Testis (tissue), 3 donors: ENCODE results near the gene AP1M1. TPM values are rescaled to one million over a fixed set of nuclear protein-coding genes. Genes with fewer than 3 reads are reported as not detected.
"Not testable (repeated sequence)": the region's sequence is repeated elsewhere in the genome, so short reads cannot be mapped to it uniquely, and the experiment has no call there.

ENCODE experiments used
- DNase-seq: peaks from one replicate; pipeline ENCODE4 v3.0.0-alpha.2; 2019
- H3K27ac ChIP-seq, 2 donors: fragments of 200-600 bp; sonication (generic); one replicate each; pipeline ENCODE4 v1.5.1; 2019
- H3K27me3 ChIP-seq: fragments of 200-600 bp; sonication (generic); one replicate; pipeline ENCODE4 v1.5.1; 2019
- H3K36me3 ChIP-seq: fragments of 200-600 bp; sonication (generic); one replicate; pipeline ENCODE4 v1.5.1; 2017; ENCODE audit warnings: low read depth; ENCODE audit errors: missing control alignments
- H3K4me1 ChIP-seq: fragments of 200-600 bp; sonication (generic); one replicate; pipeline ENCODE4 v1.5.1; 2019
- H3K4me3 ChIP-seq, 2 donors: fragments of 200-600 bp; sonication (generic); one replicate each; pipeline ENCODE4 v1.5.1; 2017 to 2019
- H3K9me3 ChIP-seq: fragments of 200-600 bp; sonication (generic); one replicate; pipeline ENCODE4 v1.5.1; 2017
- POLR2A ChIP-seq: fragments of 450-650 bp; IDR thresholded peaks from one replicate; pipeline ENCODE4 v1.6.1; 2017; ENCODE audit warnings: antibody characterized with exemption, mild to moderate bottlenecking, moderate library complexity
- WGBS, 2 donors: methylation state at CpG; one replicate each; pipeline ENCODE4 v1.1.5; 2018; 5-methylcytosine and 5-hydroxymethylcytosine counted together
- intact Hi-C: fragments of 100-400 bp; cut with DNase I; formaldehyde crosslinking; loops from one replicate; pipeline ENCODE4 v1.15.1; 2023; ENCODE audit warnings: low total_unique reads
- polyA plus RNA-seq: library from polyadenylated mRNA; stranded (reverse); fragments of 350-450 nt; fragmentation: Illumina TruSeq; extraction: RNeasy Lipid Tissue Mini Kit (QIAGEN cat#74804); gene quantifications from one replicate; pipeline ENCODE4 v1.2.3, GENCODE V29; 2014; ENCODE audit warnings: low read depth, low replicate concordance; ENCODE audit not compliant: insufficient read depth
- total RNA-seq, 2 donors: library from RNA; depleted of rRNA; stranded (reverse); fragments of >200 nt; gene quantifications; one replicate each; pipeline ENCODE4 v1.2.3, GENCODE V29; 2016
- TF ChIP-seq, protein P1 (sequence below), 3 experiments: fragments of 450-650 bp in 2 of 3; fragments of 200-600 bp in 1 of 3; sonication (generic) in 1 of 3; IDR thresholded peaks; one replicate each; pipeline ENCODE4 v1.5.1; 2016 to 2019; ENCODE audit warnings: antibody characterized with exemption in 3 of 3, mild to moderate bottlenecking in 2 of 3, moderate library complexity in 1 of 3

Gene AP1M1
- total and polyA plus RNA-seq, 3 donors from 2014 or later: 134 to 172 (median 145) TPM

DNA sequence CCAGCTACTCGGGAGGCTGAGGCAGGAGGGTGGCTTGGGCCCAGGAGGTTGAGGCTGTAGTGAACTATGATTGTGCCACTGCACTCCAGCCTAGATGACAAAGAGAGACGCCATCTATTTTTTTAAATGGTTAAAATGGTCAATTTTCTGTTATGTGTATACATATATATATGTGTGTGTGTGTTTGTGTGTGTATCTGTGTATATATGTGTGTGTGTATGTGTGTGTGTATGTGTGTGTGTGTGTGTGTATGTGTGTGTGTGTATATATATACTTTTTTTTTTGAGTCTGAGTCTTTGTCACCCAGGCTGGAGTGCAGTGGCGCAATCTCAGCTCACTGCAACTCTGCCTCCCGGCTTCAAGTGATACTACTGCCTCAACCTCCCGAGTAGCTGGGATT, 84.0 kb downstream of the AP1M1 start:
- WGBS, 2 donors: 92 to 93% methylated on average over 3 to 5 of the region's 5 CpGs
- H3K4me1 ChIP-seq: peaks cover 42% of the 10 kb centered on the region
- intact Hi-C loops: no loop called here

DNA sequence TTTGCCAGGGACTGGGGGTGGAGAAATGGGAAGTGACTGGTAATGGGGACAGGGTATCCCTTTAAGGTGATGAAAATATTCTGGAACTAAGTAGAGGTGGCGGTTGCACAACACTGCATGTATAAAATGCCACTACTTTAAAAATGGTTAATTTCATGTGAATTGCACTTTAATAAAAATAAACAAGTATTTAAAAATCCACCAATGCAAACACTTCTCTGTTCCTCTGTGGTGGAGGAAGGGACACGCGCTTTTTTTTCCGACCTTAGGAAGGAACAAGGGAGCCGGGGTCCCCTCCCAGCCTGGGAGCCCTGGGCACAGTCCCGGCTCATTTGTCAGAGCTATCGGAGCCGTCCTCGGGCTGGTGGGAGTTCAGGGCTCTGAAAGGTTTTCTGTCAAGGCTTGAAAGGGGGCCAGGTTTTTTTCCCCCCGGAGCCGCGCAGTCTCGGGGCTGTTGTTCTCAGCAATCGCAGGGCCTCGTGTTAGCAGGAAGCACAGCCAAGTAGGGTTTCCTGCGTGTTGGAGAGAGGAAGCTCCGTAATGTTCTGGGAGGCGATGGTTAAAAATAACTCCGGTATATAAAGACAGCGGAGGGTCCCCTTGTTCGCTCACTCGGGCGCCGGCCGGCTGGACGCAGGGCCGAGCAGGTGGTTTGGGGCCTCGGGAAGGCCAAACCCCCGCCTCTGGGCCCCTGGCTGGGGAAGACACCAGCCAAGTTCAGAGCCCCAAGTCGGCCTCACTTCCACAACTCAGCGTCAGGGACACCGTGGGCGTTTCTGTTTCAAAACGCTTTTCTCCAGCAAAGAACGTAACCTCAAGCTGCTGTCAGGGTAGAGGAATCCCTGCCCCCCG, 85.7 kb downstream of the AP1M1 start:
- Histone ChIP-seq H3K4me1 (peaks cover 53% of the 10 kb centered on the region), H3K9me3 (no peaks in the 10 kb centered on the region), H3K27me3 (no peaks in the 10 kb centered on the region), H3K4me3 (peak overlapping the region in 1 of 2 donors; percentile 35), H3K36me3 (no peaks in the 10 kb centered on the region), H3K27ac (peak overlapping the region; percentile 84 to 94)
- no peak for TF ChIP-seq POLR2A
- TF ChIP-seq, protein P1, sequence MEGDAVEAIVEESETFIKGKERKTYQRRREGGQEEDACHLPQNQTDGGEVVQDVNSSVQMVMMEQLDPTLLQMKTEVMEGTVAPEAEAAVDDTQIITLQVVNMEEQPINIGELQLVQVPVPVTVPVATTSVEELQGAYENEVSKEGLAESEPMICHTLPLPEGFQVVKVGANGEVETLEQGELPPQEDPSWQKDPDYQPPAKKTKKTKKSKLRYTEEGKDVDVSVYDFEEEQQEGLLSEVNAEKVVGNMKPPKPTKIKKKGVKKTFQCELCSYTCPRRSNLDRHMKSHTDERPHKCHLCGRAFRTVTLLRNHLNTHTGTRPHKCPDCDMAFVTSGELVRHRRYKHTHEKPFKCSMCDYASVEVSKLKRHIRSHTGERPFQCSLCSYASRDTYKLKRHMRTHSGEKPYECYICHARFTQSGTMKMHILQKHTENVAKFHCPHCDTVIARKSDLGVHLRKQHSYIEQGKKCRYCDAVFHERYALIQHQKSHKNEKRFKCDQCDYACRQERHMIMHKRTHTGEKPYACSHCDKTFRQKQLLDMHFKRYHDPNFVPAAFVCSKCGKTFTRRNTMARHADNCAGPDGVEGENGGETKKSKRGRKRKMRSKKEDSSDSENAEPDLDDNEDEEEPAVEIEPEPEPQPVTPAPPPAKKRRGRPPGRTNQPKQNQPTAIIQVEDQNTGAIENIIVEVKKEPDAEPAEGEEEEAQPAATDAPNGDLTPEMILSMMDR (IDR thresholded peaks at IDR 0.05): no peak
- peak; percentile 87 for DNase-seq
- intact Hi-C loops: no loop called here
- 3 to 4% methylated on average over 21 to 36 of the region's 36 CpGs for WGBS, 2 donors

More for the DNA sequence above, 84.0 kb downstream of the AP1M1 start:
- no peaks in the 10 kb centered on the region for H3K27me3 ChIP-seq
- no peak for DNase-seq
- TF ChIP-seq, protein P1 (IDR thresholded peaks at IDR 0.05): no peak
- no peak for TF ChIP-seq POLR2A
- H3K27ac ChIP-seq: no peak overlapping the region
- H3K9me3 ChIP-seq: no peaks in the 10 kb centered on the region
- no peak overlapping the region for H3K4me3 ChIP-seq
- H3K36me3 ChIP-seq: no peaks in the 10 kb centered on the region

DNA sequence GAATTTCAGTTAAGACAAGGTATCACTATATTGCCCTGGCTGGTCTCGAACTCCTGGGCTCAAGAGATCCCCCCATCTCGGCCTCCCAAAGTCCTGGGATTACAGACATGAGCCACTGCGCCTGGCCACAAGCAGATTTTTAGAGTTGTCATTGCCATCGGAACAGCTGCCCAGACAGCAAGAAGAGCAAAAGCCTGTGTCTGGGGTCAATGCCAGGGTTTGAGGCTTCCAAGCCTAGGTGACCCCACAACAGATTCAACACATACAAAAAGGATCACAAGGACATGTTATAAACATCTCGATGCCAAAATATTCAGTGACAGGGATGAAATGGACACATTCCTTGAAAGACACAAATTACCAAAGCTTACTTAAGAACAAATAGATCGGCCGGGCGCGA, 86.8 kb downstream of the AP1M1 start:
- TF ChIP-seq, protein P1 (IDR thresholded peaks at IDR 0.05): no peak
- TF ChIP-seq POLR2A: no peak
- H3K4me3 ChIP-seq: no peak overlapping the region
- WGBS, 2 donors: 76 to 82% methylated on average over 9 of the region's 9 CpGs
- no peak for DNase-seq
- H3K36me3 ChIP-seq: no peaks in the 10 kb centered on the region
- no peaks in the 10 kb centered on the region for H3K9me3 ChIP-seq
- peak overlapping the region; percentile 84 to 94 for H3K27ac ChIP-seq
- H3K27me3 ChIP-seq: no peaks in the 10 kb centered on the region
- peaks cover 53% of the 10 kb centered on the region for H3K4me1 ChIP-seq
- intact Hi-C loops: no loop called here

DNA sequence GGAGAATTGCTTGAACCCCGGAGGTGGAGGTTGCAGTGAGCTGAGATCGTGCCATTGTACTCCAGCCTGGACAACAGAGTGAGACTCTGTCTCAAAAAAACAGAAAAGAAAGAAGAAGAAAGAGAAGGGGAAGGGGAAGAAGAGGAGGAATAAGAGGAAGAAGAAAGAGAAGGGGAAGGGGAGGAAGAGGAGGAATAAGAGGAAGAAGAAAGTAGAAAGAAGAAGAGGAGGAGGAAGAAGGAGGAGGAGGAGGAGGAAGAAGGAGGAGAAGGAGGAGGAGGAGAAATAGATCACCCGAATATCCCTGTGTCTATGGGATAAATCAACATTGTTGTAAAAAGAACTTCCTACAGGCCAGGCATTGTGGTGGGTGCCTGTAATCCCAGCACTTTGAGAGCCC, 87.4 kb downstream of the AP1M1 start:
- H3K27me3 ChIP-seq, DNase-seq, H3K9me3 ChIP-seq, intact Hi-C loops, H3K4me3 ChIP-seq, H3K36me3 ChIP-seq: not testable (repeated sequence)
- Histone ChIP-seq H3K27ac (peak overlapping the region; percentile 84 to 94), H3K4me1 (peaks cover 48% of the 10 kb centered on the region)
- 77 to 81% methylated on average over 3 of the region's 3 CpGs for WGBS, 2 donors

DNA sequence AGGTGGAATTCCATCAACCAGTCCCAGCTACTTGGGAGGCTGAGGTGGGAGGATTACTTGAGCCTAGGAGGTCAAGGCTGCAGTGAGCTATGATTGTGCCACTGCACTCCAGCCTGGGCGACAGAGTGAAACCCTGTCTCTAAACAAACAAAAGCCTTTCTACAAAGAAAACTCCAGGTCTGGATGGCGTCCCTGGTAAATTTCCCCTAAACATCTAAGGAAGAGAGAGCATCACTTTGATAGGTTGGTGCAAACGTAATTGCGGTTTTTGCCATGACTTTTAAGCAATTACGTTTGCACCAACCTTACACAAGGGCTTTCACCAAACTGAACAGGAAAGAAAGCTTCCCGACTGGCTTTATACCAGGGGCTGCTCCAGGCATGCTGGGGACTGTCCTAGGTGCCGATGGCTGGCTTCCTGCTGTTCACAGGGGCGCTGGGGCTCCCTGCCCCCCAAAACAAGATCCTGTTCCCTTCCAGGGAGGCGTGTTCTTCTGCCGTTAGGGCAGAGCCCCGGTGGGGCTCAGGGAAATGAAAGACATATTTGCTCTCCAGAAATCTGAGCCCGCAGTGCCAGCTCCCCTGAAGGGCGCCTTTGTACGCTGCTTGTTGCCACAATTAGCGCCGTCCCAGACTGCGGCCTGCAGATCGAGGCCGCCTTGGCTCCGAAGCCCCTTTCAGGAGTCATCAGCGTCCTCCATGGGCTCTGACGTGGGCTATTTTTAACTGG, 88.2 kb downstream of the AP1M1 start:
- peak; percentile 44 for DNase-seq
- Histone ChIP-seq H3K9me3 (no peaks in the 10 kb centered on the region), H3K36me3 (no peaks in the 10 kb centered on the region), H3K27me3 (no peaks in the 10 kb centered on the region), H3K4me3 (no peak overlapping the region), H3K27ac (peak overlapping the region; percentile 84 to 94), H3K4me1 (peaks cover 46% of the 10 kb centered on the region)
- TF ChIP-seq, protein P1 (IDR thresholded peaks at IDR 0.05): no peak
- TF ChIP-seq POLR2A: no peak
- intact Hi-C loops: no loop called here
- WGBS, 2 donors: 54 to 62% methylated on average over 19 to 22 of the region's 22 CpGs
